ENCODE measurements around the gene BICD2. TPM values are rescaled to one million over a fixed set of nuclear protein-coding genes. Genes with fewer than 3 reads are reported as not detected.
"Not testable (repeated sequence)": the region's sequence is repeated elsewhere in the genome, so short reads cannot be mapped to it uniquely, and the experiment has no call there.

BICD2 gene
- total RNA-seq, 4 donors from 2014 or later = 135 to 201 (median 153) TPM

- H3K27me3 ChIP-seq = no peaks in the 10 kb centered on the region
- DNase-seq (ENCODE audit: low spot score in 2 of 2) = no peak
- peak overlapping the region; percentile 91 for H3K27ac ChIP-seq
- peaks cover 78% of the 10 kb centered on the region for H3K4me1 ChIP-seq
- no peak overlapping the region for H3K4me3 ChIP-seq
- H3K9me3 ChIP-seq = no peaks in the 10 kb centered on the region
- H3K36me3 ChIP-seq = no peaks in the 10 kb centered on the region
- 41% methylated on average over 2 of the region's 2 CpGs for WGBS
- TF ChIP-seq POLR2A (IDR thresholded peaks at IDR 0.05) = no peak
- TF ChIP-seq CTCF (IDR thresholded peaks at IDR 0.05) = no peak
- no peak for TF ChIP-seq EP300 (IDR thresholded peaks at IDR 0.05)
- TF ChIP-seq POLR2AphosphoS5 (IDR thresholded peaks at IDR 0.05) = no peak
Measured at GRCh38 chr9:92769990-92770359, 5.3 kb upstream of the BICD2 start.

DNA sequence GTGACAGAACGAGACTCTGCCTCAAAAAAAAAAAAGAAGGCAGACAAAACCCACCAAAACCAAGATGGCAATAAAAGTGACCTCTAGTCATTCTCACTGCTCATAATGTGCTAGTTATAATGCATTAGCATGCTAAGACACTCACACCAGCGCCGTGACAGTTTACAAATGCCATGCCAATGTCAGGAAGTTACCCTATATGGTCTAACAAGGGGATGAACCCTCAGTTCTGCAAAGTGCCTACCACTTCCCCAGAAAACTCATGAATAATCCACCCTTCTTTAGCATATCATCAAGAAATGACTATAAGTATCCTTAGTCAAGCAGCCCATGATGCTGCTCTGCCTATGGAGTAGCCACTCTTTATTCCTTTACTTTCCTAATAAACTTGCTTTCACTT lies 4.7 kb upstream of the BICD2 start:
- Histone ChIP-seq H3K9me3 (no peaks in the 10 kb centered on the region), H3K36me3 (no peaks in the 10 kb centered on the region), H3K4me1 (peaks cover 72% of the 10 kb centered on the region), H3K27me3 (no peaks in the 10 kb centered on the region), H3K4me3 (no peak overlapping the region), H3K27ac (peak overlapping the region; percentile 91)
- DNase-seq (ENCODE audit: low spot score in 2 of 2) = no peak
- 52% methylated on average over 3 of the region's 3 CpGs for WGBS
- no peak for TF ChIP-seq POLR2AphosphoS5 (IDR thresholded peaks at IDR 0.05)
- no peak for TF ChIP-seq POLR2A (IDR thresholded peaks at IDR 0.05)
- no peak for TF ChIP-seq CTCF (IDR thresholded peaks at IDR 0.05)
- no peak for TF ChIP-seq EP300 (IDR thresholded peaks at IDR 0.05)

- peaks cover 69% of the 10 kb centered on the region for H3K4me1 ChIP-seq
- H3K4me3 ChIP-seq; H3K9me3 ChIP-seq; DNase-seq (ENCODE audit: low spot score in 2 of 2); H3K36me3 ChIP-seq; H3K27me3 ChIP-seq: not testable (repeated sequence)
- peak overlapping the region; percentile 91 for H3K27ac ChIP-seq
- 64% methylated on average over 10 of the region's 10 CpGs for WGBS
Measured at GRCh38 chr9:92768816-92769215, 4.2 kb upstream of the BICD2 start.

DNA sequence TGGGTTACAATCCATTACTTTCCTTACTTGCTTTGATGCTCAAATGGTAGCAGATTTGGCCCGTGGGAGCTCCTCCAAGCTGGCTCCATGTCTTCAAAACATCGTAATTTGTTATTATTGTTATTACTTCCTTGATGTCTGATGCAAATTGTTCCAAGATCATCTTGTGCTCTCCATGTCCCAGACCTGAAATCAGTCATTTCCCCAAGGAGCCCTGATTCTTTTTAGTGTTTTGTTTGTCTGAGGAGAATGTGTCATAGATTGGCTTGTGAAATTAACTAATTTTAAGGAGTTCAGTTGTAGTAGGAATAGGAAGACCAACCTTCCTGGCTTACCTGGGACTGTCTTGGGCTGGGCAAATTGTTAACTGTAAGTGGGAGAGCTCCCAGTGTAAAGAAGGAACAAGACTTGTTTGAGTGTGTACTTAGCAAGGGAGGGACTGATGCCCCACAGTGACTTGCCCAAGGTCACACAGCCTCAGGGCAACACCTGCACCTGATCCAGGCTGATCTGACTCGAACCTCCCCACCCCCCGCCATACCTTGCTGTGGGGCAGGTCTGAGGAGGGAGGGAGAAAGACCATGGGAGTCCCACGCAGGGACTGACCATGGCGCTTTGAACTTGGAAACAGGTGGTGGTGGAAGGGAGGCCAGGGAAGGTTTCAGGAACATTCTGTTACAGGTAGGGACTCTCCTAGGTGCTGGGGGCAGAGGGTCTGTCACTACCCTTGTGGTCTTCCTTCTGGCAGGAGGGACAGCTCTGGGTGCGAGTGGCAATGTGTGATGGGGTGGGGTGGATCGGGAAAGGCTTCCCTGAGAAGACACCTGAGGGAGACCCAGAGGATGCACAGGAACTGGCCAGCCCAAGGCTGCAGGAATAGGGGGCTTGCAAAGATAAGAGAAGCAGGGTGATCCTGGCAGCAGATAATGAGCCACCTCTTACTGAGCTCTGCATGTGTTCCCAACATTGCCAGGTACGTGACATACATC lies 2.7 kb upstream of the BICD2 start:
- no peaks in the 10 kb centered on the region for H3K27me3 ChIP-seq
- no peak for TF ChIP-seq EP300 (IDR thresholded peaks at IDR 0.05)
- TF ChIP-seq CTCF (IDR thresholded peaks at IDR 0.05) = no peak
- TF ChIP-seq POLR2A (IDR thresholded peaks at IDR 0.05) = no peak
- no peak for TF ChIP-seq POLR2AphosphoS5 (IDR thresholded peaks at IDR 0.05)
- DNase-seq (ENCODE audit: low spot score in 2 of 2) = no peak
- peak overlapping the region; percentile 48 for H3K27ac ChIP-seq
- WGBS = 71% methylated on average over 9 of the region's 9 CpGs
- H3K4me1 ChIP-seq = peaks cover 74% of the 10 kb centered on the region
- H3K9me3 ChIP-seq = no peaks in the 10 kb centered on the region
- H3K36me3 ChIP-seq = no peaks in the 10 kb centered on the region
- H3K4me3 ChIP-seq = no peak overlapping the region

GRCh38 chr9:92764988-92765936 lies 629 bp upstream of the BICD2 start:
- Histone ChIP-seq H3K36me3 (no peaks in the 10 kb centered on the region), H3K27me3 (no peaks in the 10 kb centered on the region), H3K4me1 (peaks cover 75% of the 10 kb centered on the region), H3K27ac (peak overlapping the region; percentile 99), H3K9me3 (no peaks in the 10 kb centered on the region), H3K4me3 (peak overlapping the region; percentile 98)
- peak; percentile 99 for DNase-seq (ENCODE audit: low spot score in 2 of 2)
- TF ChIP-seq POLR2AphosphoS5 (IDR thresholded peaks at IDR 0.05) (peak; percentile 62 to 83 (median 79)), POLR2A (IDR thresholded peaks at IDR 0.05) (peak; percentile 76 to 92), CTCF (IDR thresholded peaks at IDR 0.05) (peak; percentile 86 to 94), EP300 (IDR thresholded peaks at IDR 0.05) (no peak)
- 2% methylated on average over 48 of the region's 75 CpGs for WGBS

All from suprapubic skin (tissue), 4 donors.